Thoracic aorta (tissue), 2 donors: ENCODE data around the gene TREM1. TPM values are rescaled to one million over a fixed set of nuclear protein-coding genes. Genes with fewer than 3 reads are reported as not detected.

Experiments used
- ATAC-seq: fragments of 150-250 bp; one replicate; pipeline ENCODE4 v1.8.0; 2017; ENCODE audit warnings: low read depth; ENCODE audit not compliant: insufficient number of reproducible peaks, low FRiP score
- DNase-seq: peaks from one replicate; pipeline ENCODE4 v3.0.0-alpha.2; 2020; ENCODE audit warnings: low spot score
- H3K27ac ChIP-seq, 2 donors: fragments of 200-600 bp; sonication (generic); 1 replicate in 1 of 2; 2 replicates in 1 of 2; pipeline ENCODE4 v1.5.1; 2016; ENCODE audit warnings: mild to moderate bottlenecking in 2 of 2, moderate library complexity in 2 of 2
- H3K27me3 ChIP-seq: fragments of 200-600 bp; sonication (generic); replicated peaks from 2 replicates; pipeline ENCODE4 v1.6.0; 2016; ENCODE audit warnings: mild to moderate bottlenecking; ENCODE audit not compliant: insufficient read depth
- H3K36me3 ChIP-seq: fragments of 200-600 bp; sonication (generic); one replicate; pipeline ENCODE4 v1.5.1; 2016
- H3K4me1 ChIP-seq, 2 donors: fragments of 200-600 bp; sonication (generic); 1 replicate in 1 of 2; 2 replicates in 1 of 2; pipeline versions ENCODE4 v1.5.1 to v1.6.0; 2016; ENCODE audit warnings: low read depth in 2 of 2, mild to moderate bottlenecking in 1 of 2; ENCODE audit not compliant: control insufficient read depth in 1 of 2
- H3K4me3 ChIP-seq: fragments of 200-600 bp; sonication (generic); 2 replicates; pipeline ENCODE4 v1.5.1; 2016; ENCODE audit warnings: mild to moderate bottlenecking
- H3K9me3 ChIP-seq: fragments of 200-600 bp; sonication (generic); 2 replicates; pipeline ENCODE4 v1.5.1; 2016
- CTCF ChIP-seq: fragments of 200-600 bp; sonication (generic); IDR thresholded peaks from one replicate; pipeline ENCODE4 v1.5.1; 2019; ENCODE audit warnings: antibody characterized with exemption
- total RNA-seq, 2 donors: library from RNA; depleted of rRNA; stranded (reverse); fragments of >200 nt; gene quantifications; one replicate each; pipeline versions ENCODE4 v1.1.0 to v1.2.3, GENCODE V29; 2016

TREM1 gene
- total RNA-seq, 2 donors from 2014 or later, result 3.1 to 11.7 TPM

- Histone ChIP-seq H3K9me3 (peaks cover 11% of the 10 kb centered on the region), H3K27ac (no peak overlapping the region), H3K4me3 (no peak overlapping the region), H3K27me3 (no peaks in the 10 kb centered on the region), H3K4me1 (no peaks in the 10 kb centered on the region), H3K36me3 (no peaks in the 10 kb centered on the region)
- DNase-seq (no peak), ATAC-seq (no peak)
- no peak for TF ChIP-seq CTCF
These were observed 28.3 kb downstream of the TREM1 start for GRCh38 chr6:41258196-41258493.

- H3K9me3 ChIP-seq, result peaks cover 10% of the 10 kb centered on the region
- H3K27me3 ChIP-seq, result no peaks in the 10 kb centered on the region
- no peak for TF ChIP-seq CTCF
- ATAC-seq, result no peak
- H3K27ac ChIP-seq, result no peak overlapping the region
- no peaks in the 10 kb centered on the region for H3K36me3 ChIP-seq
- DNase-seq, result no peak
- H3K4me3 ChIP-seq, result no peak overlapping the region
- H3K4me1 ChIP-seq, result no peaks in the 10 kb centered on the region
These were observed 28.9 kb downstream of the TREM1 start for GRCh38 chr6:41257369-41258195.

GRCh38 chr6:41256383-41256782 is 30.1 kb downstream of the TREM1 start:
- H3K27me3 ChIP-seq, result no peaks in the 10 kb centered on the region
- H3K4me1 ChIP-seq, result no peaks in the 10 kb centered on the region
- DNase-seq, result no peak
- ATAC-seq, result no peak
- TF ChIP-seq CTCF, result no peak
- H3K27ac ChIP-seq, result no peak overlapping the region
- H3K36me3 ChIP-seq, result no peaks in the 10 kb centered on the region
- H3K4me3 ChIP-seq, result no peak overlapping the region
- peaks cover 4% of the 10 kb centered on the region for H3K9me3 ChIP-seq

GRCh38 chr6:41255638-41256246 is 30.7 kb downstream of the TREM1 start:
- H3K36me3 ChIP-seq, result no peaks in the 10 kb centered on the region

More at GRCh38 chr6:41255638-41256246, 30.7 kb downstream of the TREM1 start:
- Histone ChIP-seq H3K4me1 (no peaks in the 10 kb centered on the region), H3K27ac (no peak overlapping the region), H3K4me3 (no peak overlapping the region), H3K27me3 (no peaks in the 10 kb centered on the region), H3K9me3 (peaks cover 4% of the 10 kb centered on the region)
- TF ChIP-seq CTCF, result no peak
- ATAC-seq (no peak), DNase-seq (no peak)
